ENCODE measurements around the gene FNBP1.

FNBP1 gene

DNA sequence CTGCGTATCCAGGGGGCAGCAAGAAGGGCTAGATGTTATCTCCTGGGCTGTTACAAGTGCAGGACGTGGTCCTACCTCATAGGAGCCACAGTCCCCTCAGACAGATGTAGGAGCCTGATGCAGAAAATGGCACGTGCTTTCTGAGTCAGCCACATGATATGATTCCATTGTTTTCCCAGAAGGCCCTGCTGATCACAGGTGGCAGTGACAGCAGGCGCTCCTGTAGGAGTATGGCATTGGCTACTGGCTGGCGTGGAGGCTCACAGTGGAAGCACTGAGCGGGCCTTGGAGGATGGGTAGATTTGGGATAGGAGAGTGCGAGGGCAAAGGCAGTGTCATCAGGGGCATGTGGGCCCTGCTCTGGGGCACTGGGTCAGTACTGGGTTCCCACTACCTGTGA, 185.8 kb downstream of the FNBP1 start:
- no peak for DNase-seq
- in situ Hi-C loops (cut with HindIII; ENCODE audit: low pct_ligation_motif_present, low pct_unique_long_range_greater_than_20kb, low sequenced_read_pairs) = no loop called here

DNA sequence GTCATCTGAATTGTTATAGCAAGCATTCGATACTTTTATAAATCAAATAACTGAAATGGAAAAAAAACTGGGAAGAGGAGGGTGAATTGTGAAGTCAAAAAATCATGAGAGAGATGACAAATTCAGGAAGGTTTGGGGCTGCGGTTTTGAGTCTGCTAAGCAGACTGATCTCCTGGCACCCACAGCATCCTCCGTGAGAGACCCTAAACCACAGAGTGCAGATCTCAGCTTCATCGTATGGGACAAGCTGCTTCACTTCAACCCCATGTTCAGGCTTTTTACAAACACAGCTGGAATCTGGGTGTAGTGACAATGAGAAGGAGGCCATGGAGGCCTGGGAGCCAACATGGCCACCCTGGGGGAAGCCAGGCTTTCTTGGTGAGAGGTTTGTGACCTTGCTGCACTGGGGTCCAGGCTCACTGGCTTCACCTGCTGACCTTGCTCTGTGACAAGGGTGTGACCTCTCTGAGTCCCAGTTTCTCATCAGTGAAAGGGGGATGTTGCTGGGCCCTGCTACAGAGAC, 188.3 kb downstream of the FNBP1 start:
- in situ Hi-C loops (cut with HindIII; ENCODE audit: low pct_ligation_motif_present, low pct_unique_long_range_greater_than_20kb, low sequenced_read_pairs) = no loop called here
- no peak for DNase-seq

DNA sequence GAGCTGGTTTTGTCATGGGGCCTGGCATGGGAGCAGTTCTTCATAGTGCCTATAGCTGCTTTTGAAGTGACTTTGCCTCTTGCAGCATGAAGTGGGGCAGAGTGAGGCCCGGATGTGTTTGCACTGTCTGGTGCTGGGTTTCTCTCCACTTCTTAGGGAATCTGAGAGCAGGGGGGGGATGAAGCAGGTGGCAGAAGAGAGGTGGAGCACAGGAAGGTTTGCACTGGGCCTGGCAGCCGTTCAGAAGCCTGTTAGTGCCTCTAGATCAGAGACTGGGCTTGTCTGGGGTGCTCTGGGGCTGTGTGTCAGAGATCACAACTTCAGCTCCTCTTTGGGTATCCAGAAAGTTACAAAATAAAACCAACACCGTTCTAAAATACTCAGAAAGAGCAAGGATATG, 189.4 kb downstream of the FNBP1 start:
- DNase-seq = no peak
- in situ Hi-C loops (cut with HindIII; ENCODE audit: low pct_ligation_motif_present, low pct_unique_long_range_greater_than_20kb, low sequenced_read_pairs) = no loop called here

DNA sequence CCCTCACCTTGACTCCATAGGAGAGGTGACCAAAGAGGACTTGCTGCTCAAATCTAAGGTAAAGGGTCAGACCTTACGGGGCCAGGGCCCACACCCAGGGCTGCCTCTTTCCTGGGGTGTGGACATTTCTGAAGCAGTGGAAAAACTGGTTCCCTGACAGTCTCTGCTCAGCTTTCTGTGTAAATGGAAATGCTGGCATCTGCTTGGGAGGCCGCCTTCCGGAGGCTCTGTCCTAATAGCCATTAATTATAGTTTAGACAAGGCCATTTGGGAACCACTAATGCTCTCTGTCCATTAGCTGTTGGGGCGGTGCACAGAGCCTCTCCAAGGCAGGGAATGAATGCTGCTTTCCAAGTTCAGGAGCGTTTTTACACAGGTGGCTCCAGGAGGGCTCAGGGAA, 190.4 kb downstream of the FNBP1 start:
- in situ Hi-C loops (cut with HindIII; ENCODE audit: low pct_ligation_motif_present, low pct_unique_long_range_greater_than_20kb, low sequenced_read_pairs) = no loop called here

DNA sequence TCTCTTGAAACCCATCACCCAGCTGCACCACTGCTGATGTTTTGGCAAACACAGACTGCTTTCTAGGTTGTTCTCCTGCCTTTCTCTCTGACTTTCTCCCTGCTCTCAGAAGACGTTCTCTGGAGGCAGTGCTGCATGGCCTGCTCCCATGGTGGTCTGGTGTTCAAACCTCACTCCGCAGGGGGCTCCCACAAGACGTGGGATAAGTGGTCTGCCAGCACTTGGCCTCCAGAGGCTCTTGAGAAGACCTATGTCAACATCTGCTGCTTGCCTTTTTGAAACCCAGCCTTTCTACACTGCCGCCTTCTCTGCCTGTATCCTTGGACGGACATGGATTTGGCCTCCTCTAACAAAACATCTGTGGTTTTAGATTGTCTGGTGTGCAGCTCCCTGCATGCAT, 191.2 kb downstream of the FNBP1 start:
- in situ Hi-C loops (cut with HindIII; ENCODE audit: low pct_ligation_motif_present, low pct_unique_long_range_greater_than_20kb, low sequenced_read_pairs) = no loop called here
- no peak for DNase-seq

More for the DNA sequence above, 190.4 kb downstream of the FNBP1 start:
- no peak for DNase-seq

DNA sequence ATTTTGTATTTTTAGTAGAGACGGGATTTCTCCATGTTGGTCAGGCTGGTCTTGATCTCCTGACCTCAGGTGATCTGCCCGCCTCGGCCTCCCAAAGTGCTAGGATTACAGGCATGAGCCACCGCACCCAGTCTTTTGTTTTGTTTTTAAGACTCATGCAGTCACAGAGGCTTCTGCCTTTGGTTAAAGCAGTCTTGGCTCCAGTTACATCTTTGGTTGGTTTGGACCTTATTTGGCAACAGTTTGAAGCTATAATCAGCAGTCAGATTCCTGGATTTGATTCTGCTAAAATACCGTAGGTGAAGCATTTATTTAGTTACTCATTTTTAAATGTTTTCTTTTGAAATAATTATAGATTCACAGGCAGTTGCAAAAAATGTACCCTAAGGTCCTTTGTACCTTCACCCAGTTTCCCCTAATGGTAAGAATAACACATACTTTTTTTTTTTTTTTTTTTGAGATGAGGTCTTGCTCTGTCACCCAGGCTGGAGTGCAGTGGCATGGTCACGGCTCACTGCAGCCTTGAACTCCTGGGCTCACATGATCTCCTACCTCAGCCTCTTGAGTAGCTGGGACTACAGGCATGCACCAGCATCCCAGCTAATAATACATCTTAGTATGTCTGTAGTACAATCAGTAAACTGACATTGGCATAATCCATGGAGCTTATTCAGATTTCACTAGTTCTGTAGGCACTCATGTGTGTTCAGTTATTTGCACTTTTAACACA, 192.0 kb downstream of the FNBP1 start:
- in situ Hi-C loops (cut with HindIII; ENCODE audit: low pct_ligation_motif_present, low pct_unique_long_range_greater_than_20kb, low sequenced_read_pairs) = no loop called here
- peak; percentile 14 for DNase-seq

DNA sequence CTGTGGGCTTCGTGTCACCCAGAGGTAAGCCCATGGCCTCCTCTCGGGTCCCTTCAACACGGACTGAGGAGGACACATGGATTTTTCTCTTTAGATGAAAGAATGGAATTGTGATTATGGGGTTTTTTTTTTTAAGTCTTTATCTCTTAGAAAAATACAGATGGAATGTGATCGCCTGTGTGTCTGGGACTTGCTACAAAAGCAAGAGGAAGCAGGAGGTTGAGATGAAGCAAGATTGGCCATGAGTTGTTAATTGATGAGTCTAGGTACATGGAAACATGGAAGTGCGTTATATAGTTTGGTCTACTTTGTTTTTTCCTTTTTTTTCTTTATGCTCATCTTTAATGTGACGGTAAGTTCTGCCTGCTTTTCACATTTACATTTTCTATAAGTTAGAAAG, 193.1 kb downstream of the FNBP1 start:
- in situ Hi-C loops (cut with HindIII; ENCODE audit: low pct_ligation_motif_present, low pct_unique_long_range_greater_than_20kb, low sequenced_read_pairs) = no loop called here

DNA sequence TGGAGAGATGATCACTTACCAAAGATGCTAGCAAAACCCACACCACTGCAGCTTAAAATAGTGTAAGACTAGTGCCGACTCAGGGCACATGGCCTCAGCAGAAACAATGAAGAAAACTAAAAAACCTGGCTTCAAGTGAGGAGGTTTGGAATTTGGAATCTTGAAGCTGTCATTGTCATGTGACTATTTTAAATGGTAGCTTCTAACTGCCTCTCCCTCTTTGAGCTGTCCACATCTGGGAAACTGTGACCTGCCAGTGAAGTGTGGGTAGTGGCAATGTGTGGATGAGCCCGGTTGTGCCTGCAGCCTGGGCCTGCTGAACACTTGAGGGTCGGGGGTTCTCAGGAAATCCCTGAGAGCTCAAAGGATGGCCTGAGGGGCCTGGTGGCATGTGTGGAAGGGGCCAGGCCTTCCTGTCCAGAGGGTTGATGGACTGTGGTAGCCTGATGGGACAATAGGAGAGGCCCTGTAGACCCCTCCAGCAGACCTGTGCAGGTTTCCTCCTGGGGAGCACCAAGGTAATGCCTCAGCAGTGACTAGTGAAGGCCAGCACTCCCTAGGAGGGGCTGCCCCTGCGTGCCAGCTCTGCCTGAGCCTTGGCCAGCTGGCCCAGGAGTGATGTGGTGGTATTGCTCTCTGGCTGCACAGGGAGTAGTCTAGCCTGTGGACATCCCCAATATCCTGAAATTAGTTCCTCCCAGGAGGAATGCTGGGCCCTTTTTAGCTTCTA, 194.1 kb downstream of the FNBP1 start:
- in situ Hi-C loops (cut with HindIII; ENCODE audit: low pct_ligation_motif_present, low pct_unique_long_range_greater_than_20kb, low sequenced_read_pairs) = no loop called here
- no peak for DNase-seq

More for the DNA sequence above, 193.1 kb downstream of the FNBP1 start:
- no peak for DNase-seq

DNA sequence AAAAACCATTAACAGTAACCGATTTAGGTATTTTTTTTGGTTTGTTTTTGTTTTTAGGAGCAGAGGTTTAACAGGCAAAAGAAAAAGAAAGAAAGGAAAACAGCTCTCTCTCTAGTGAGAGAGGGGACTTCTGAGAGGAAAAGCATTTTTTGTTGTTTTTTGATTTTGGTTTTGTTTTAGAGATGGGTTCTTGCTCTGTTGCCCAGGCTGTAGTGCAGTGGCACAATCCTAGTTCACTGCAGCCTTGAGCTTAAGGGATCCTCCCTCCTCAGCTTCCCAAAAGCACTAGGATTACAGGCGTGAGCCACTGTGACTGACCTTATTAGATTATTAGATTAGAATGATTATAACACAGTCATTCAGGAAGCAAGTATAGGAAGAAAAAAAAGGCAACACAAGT, 197.6 kb downstream of the FNBP1 start:
- no peak for DNase-seq

DNA sequence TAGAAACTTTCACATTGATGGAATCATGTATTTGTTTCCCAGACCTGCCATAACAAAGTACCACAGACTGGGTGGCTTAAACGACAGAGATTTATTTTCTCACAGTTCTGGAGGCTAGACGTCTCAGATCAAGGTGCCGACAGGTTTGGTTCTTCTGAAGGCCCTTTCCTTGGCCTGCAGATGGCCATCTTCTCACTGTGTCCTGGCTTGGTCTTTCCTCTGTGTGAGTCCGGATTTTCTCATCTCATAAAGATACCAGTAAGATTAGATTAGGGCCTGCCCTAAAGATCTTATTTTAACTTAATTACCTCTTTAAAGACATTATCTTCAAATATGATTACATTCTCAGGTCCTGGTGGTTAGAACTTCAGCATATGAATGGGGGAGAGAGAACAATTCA, 201.9 kb downstream of the FNBP1 start:
- DNase-seq = no peak
- in situ Hi-C loops (cut with HindIII; ENCODE audit: low pct_ligation_motif_present, low pct_unique_long_range_greater_than_20kb, low sequenced_read_pairs) = no loop called here

More for the DNA sequence above, 197.6 kb downstream of the FNBP1 start:
- in situ Hi-C loops (cut with HindIII; ENCODE audit: low pct_ligation_motif_present, low pct_unique_long_range_greater_than_20kb, low sequenced_read_pairs) = no loop called here

DNA sequence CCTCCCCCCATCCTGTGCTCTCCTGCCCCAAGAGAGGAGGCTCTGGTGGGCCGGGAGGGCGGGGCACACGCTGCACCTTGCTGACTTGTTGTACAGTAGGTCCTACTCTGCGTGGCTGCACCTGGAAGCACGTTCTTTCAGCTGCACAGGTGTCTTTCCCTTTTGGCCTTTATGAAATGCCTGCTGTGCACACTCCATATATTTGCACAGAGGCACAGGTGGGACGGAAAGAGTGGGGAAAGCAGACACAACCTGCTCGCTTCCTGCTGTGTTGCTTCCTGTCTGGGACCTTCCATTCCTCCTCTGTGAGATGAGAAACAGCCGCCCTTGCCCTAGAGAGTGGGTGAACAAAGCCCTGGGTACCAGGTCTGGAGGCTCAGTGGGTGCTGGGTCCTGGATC, 203.0 kb downstream of the FNBP1 start:
- no peak for DNase-seq
- in situ Hi-C loops (cut with HindIII; ENCODE audit: low pct_ligation_motif_present, low pct_unique_long_range_greater_than_20kb, low sequenced_read_pairs) = no loop called here

DNA sequence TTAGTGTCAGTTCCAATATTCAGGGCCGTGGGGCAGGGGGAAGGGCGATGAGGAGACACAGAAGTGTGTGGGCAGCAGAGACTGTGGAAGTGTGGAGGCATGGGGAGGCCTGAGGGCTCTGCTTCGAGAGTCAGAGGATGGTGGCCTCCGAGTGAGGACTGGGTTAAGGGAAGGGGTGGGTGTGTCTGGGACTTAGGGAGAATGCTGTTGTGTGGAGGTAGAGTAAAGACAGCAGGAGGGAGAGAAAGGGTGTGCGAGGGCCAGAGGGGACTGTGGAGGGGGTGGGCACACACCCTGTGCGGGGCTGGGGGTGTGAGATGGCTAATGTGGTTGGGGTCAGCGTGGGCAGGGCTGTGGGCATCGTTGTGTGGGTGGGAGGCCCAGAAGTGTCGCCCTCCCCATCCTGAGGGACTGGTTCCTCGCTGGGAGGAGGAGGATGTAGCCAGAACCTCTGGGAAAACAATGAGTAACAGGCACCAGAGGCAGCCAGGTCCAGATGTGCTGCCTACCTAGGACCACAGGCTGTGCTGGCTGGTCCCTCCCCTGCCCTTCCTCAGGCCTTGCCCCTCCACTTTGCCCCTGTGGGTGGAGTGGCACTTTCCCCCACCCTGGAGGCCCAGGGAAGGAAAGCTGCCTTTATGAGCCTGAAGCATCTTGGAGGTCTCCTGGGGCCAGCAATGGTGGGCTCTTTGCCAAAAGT, 203.5 kb downstream of the FNBP1 start:
- in situ Hi-C loops (cut with HindIII; ENCODE audit: low pct_ligation_motif_present, low pct_unique_long_range_greater_than_20kb, low sequenced_read_pairs) = no loop called here
- no peak for DNase-seq

DNA sequence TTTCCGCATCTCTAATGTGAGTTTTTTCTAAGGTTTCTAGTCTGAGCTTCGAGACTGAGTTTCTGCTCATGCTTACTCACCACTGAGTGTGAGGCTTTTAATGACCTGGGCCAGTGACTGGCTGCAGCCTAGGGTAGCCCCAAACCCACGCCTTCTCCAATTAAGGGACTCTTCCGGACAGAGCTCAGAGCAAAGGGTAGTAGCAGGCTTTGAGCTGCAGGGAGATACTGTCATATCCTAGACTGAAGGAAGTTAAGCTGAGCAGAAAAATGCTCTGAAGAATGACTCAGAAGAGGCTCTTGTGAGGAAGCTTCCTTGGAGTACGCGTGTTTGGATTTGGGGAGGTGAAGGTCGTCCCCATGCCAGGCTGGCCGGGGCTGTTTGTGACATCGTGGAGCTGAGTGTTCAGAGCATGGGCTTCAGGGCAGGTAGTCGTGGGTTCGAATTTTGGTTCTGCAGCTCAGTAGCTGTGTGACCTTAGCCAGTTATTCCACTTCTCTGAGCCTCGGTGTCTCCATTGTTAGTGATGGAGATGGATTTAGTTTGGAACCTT, 204.2 kb downstream of the FNBP1 start:
- in situ Hi-C loops (cut with HindIII; ENCODE audit: low pct_ligation_motif_present, low pct_unique_long_range_greater_than_20kb, low sequenced_read_pairs) = no loop called here
- DNase-seq = peak; percentile 40
